Fibroblast of villous mesenchyme (primary cell): ENCODE measurements around the gene RFT1. TPM values are rescaled to one million over a fixed set of nuclear protein-coding genes. Genes with fewer than 3 reads are reported as not detected.

Source experiments
- DNase-seq: peaks from one replicate; pipeline ENCODE4 v3.0.0-alpha.2; 2010; ENCODE audit warnings: low read depth
- H3K4me3 ChIP-seq: 2 replicates; pipeline ENCODE4 v1.5.1; 2011; ENCODE audit warnings: low read depth, mild to moderate bottlenecking, low read length
- total RNA-seq: library from RNA; depleted of rRNA; stranded (reverse); fragments of >200 nt; gene quantifications from 2 replicates; pipeline ENCODE4 v1.2.3, GENCODE V29; 2012
- TF ChIP-seq, protein P1 (sequence below): IDR thresholded peaks from 2 replicates; pipeline ENCODE4 v1.5.1; 2012; ENCODE audit warnings: low read depth, mild to moderate bottlenecking, low read length; ENCODE audit not compliant: insufficient read depth

RFT1 gene
- total RNA-seq, 1 donor = 13.4 TPM

DNA sequence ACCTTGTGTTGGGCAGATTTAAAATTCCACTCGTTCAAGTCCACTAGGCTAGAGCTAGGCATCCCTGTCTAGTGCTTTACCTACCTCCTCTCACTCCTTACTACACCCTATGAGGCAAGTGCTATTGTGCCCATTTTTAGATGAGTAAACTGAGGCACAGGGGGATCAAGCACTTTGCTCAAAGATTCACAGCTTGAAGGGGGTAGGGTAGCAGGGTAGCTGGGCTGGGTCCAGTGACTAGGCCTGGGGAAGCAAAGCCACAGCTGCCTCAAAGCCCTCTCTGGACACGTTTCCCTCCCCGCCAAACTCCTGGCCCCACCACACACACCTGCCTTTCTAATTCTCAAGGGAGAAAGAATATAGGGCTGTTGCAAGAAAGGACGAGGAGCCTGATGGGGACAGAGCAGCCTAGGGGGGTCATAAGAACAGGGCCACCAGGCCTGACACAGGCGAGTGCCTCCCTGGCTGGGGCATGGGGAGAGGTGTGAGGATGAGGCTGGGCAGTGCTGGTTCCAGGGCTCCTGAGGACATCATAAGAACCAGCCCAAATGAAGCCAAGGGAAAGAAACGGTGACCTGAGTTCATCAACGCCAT lies 49.5 kb downstream of the RFT1 start:
- no peak overlapping the region for H3K4me3 ChIP-seq
- TF ChIP-seq, protein P1, sequence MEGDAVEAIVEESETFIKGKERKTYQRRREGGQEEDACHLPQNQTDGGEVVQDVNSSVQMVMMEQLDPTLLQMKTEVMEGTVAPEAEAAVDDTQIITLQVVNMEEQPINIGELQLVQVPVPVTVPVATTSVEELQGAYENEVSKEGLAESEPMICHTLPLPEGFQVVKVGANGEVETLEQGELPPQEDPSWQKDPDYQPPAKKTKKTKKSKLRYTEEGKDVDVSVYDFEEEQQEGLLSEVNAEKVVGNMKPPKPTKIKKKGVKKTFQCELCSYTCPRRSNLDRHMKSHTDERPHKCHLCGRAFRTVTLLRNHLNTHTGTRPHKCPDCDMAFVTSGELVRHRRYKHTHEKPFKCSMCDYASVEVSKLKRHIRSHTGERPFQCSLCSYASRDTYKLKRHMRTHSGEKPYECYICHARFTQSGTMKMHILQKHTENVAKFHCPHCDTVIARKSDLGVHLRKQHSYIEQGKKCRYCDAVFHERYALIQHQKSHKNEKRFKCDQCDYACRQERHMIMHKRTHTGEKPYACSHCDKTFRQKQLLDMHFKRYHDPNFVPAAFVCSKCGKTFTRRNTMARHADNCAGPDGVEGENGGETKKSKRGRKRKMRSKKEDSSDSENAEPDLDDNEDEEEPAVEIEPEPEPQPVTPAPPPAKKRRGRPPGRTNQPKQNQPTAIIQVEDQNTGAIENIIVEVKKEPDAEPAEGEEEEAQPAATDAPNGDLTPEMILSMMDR = no peak
- no peak for DNase-seq

DNA sequence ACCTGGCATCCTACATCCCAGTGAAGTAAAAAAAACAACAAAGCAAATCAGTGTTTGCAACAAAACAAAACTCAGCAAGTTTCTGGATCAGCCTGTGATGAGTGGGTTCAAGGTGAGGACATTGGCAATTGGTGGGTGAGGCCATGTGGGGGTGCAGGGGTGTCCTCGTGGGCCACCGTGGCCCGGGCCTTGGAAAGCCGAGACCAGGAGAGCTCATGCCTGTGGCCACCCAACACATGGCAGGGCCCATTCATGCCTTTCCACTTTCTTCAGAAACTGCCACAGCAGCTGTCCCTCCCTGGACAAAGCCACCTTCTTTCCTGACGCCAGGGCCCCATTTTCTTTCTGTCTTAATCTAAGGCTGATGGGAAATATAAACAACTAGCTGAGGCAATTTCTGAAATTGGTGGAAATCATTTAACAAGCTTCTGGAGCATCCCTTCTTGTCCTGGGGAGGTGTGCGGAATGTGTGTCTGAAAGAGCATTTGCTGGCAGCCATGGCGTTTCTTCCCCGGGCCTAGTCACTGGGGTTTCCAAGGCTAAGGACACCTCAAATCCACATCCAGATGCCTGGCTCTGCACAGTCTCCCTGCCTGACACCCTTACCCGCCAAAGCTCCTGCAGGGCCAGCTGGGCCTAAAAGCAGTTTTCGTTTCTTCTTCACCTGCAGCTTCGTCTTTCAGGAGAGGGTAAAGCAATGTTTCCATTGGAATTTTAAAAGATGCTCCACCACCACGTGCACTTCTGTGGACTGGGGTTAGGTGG lies 50.3 kb downstream of the RFT1 start:
- H3K4me3 ChIP-seq = no peak overlapping the region
- no peak for DNase-seq
- TF ChIP-seq, protein P1 = no peak

DNA sequence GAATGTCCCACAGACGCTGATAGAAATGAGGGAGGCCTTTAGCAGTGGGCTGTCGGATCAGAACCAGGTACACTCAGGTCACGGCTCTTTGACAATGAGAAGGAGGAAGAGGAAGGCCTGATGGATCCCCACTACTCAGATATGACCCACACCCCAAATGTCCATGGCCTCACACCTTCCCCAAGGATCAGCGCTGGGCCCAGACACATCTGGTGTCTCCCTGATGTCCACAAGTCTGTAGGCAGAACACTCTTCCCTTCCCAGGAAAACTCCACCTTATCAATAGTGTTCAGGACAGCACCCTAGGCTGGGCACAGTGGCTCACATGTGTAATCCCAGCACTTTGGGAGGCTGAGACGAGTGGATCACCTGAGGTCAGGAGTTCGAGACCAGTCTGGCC lies 51.1 kb downstream of the RFT1 start:
- TF ChIP-seq, protein P1 = no peak
- H3K4me3 ChIP-seq = no peak overlapping the region
- no peak for DNase-seq

DNA sequence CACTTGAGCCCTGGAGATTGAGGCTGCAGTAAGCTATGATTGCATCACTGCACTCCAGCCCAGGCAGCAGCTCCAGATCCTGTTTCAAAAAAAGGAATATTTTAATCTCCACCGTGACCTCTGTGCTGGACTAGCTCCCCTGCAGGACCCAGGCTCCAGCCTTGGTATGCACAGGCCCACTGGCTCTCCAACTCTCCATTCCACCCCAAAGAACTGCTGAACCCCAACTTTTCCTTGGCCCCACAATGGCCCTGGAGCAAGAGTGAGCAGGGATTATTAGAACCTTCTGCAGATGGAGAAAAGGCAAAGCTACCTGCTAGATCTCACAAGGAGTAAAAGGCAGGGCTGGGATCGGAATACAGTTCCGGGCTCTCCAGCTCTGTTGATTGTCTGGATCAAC lies 51.6 kb downstream of the RFT1 start:
- DNase-seq = no peak
- no peak overlapping the region for H3K4me3 ChIP-seq
- TF ChIP-seq, protein P1 = no peak

DNA sequence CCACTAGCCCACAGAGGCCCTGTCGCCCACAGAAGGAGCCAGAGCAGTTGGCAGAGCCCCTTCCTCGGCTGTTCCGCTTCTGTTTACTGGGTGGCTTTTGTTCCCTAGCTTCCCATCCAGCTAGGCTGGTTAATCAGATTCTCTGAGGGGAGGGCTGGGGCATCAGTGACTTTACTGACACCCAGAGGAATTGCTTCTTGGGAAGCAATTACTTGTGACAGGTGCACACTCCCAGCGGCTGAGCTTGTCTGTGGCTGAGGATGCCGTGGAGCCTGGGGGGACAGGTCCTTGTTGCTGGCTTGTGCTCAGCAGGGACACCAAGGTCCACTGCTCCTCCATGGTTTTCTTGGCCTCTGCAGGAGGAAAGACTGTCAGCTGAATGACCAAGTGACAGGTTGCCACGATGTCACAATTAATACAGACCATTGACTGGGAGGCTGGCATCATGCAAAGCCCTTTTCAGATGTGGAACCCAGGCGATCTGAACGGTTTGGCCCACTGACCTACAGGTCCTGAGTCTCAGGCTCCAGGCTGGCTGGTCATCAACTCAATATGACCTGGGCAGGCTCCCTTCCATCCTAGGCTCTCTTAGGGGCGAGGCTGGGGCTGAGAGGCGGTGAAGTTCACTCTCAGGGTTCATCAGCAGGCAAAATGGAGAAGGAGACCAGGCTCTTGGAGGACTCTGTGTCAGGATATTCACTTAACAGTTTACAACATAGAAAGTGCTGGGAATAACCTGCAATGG lies 52.6 kb downstream of the RFT1 start:
- no peak for DNase-seq
- H3K4me3 ChIP-seq = no peak overlapping the region
- TF ChIP-seq, protein P1 = no peak

DNA sequence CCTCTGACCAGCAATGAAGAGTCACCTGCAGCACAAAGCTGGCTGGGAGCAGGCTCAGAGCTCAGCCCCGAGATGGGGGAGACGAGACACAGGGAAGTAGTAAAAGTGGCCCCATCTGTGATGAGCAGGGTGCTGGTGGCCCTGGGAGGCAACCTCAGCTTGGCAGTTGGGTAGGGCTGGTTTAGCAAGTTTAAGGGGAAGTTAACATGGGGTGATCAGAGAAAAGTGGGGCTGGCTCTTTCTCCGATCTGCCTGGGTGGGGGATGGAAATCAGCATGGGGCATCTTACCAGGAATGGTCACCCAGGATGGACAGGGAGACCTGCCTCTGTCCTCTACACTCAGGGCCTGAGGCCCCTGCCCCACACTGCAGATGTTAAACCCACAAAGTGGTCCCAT lies 54.5 kb downstream of the RFT1 start:
- DNase-seq = no peak
- H3K4me3 ChIP-seq = no peak overlapping the region
- TF ChIP-seq, protein P1 = no peak
